Spleen (tissue), 11 donors: Measurements from ENCODE around the gene PRKCSH. TPM values are rescaled to one million over a fixed set of nuclear protein-coding genes. Genes with fewer than 3 reads are reported as not detected.

Experiments used
- DNase-seq: peaks from one replicate; pipeline ENCODE4 v3.0.0-alpha.2; 2020
- H3K27ac ChIP-seq, 8 donors: fragments of 200-600 bp; sonication (generic) in 7 of 8; 1 replicate in 4 of 8; 2 replicates in 4 of 8; pipeline versions ENCODE4 v1.5.0 to v1.8.0; 2016 to 2021; ENCODE audit warnings: inconsistent platforms in 4 of 8, mild to moderate bottlenecking in 4 of 8, moderate library complexity in 1 of 8
- H3K27me3 ChIP-seq, 7 donors: fragments of 200-600 bp; sonication (generic) in 6 of 7; replicated peaks in 1 of 7; 1 replicate in 4 of 7; 2 replicates in 3 of 7; pipeline versions ENCODE4 v1.5.0 to v1.8.0; 2016 to 2021; ENCODE audit warnings: inconsistent platforms in 3 of 7, mild to moderate bottlenecking in 1 of 7
- H3K36me3 ChIP-seq, 6 donors: fragments of 200-600 bp; sonication (generic) in 5 of 6; 1 replicate in 4 of 6; 2 replicates in 2 of 6; pipeline versions ENCODE4 v1.5.0 to v1.8.0; 2016 to 2021; ENCODE audit warnings: inconsistent platforms in 2 of 6
- H3K4me1 ChIP-seq, 6 donors: fragments of 200-600 bp; sonication (generic) in 5 of 6; 1 replicate in 3 of 6; 2 replicates in 3 of 6; pipeline versions ENCODE4 v1.5.0 to v1.8.0; 2016 to 2021; ENCODE audit warnings: inconsistent platforms in 3 of 6
- H3K4me3 ChIP-seq, 8 donors: fragments of 200-600 bp; sonication (generic) in 7 of 8; 1 replicate in 4 of 8; 2 replicates in 4 of 8; pipeline versions ENCODE4 v1.5.0 to v1.8.0; 2016 to 2021; ENCODE audit warnings: inconsistent platforms in 4 of 8, mild to moderate bottlenecking in 4 of 8, moderate library complexity in 2 of 8
- H3K9me3 ChIP-seq, 8 donors: fragments of 200-600 bp; sonication (generic) in 7 of 8; 1 replicate in 4 of 8; 2 replicates in 4 of 8; pipeline versions ENCODE4 v1.5.0 to v1.8.0; 2016 to 2021; ENCODE audit warnings: inconsistent platforms in 4 of 8
- CTCF ChIP-seq, 11 experiments: fragments of 200-600 bp in 7 of 11; fragments of 450-650 bp in 4 of 11; sonication (generic) in 4 of 11; IDR thresholded peaks in 8 of 11; conservative IDR thresholded peaks in 3 of 11; 1 replicate in 7 of 11; 2 replicates in 4 of 11; pipeline versions ENCODE4 v1.4.0 to v1.8.0; 2016 to 2021; ENCODE audit warnings: antibody characterized with exemption in 11 of 11, inconsistent platforms in 4 of 11, mild to moderate bottlenecking in 1 of 11
- POLR2A ChIP-seq, 3 donors: fragments of 450-650 bp; IDR thresholded peaks; one replicate each; pipeline ENCODE4 v1.5.1; 2017; ENCODE audit warnings: antibody characterized with exemption in 3 of 3, mild to moderate bottlenecking in 1 of 3
- POLR2AphosphoS5 ChIP-seq, 3 donors: sonication (generic); formaldehyde crosslinking; IDR thresholded peaks; one replicate each; pipeline ENCODE4 v1.5.1; 2017; ENCODE audit warnings: antibody characterized with exemption in 3 of 3
- WGBS, 5 donors: extraction: QIAGEN DNeasy Blood & Tissue Kit in 3 of 5; methylation state at CpG; one replicate each; pipeline versions ENCODE4 v1.1.5 to v1.1.7; 2013 to 2018; 5-methylcytosine and 5-hydroxymethylcytosine counted together
- intact Hi-C: fragments of 100-400 bp; cut with DNase I; formaldehyde crosslinking; loops from one replicate; pipeline ENCODE4 v1.15.0; 2023; ENCODE audit warnings: low total_unique reads
- polyA plus RNA-seq, 3 donors: library from polyadenylated mRNA; stranded (reverse); fragments of 200-250 nt; gene quantifications; one replicate each; pipeline ENCODE4 v1.2.1, GENCODE V29; 2013
- total RNA-seq, 7 donors: library from RNA; depleted of rRNA in 3 of 7; stranded (reverse); fragments of >200 nt in 3 of 7; fragmentation: NEBNext Ultra II Directional in 4 of 7; extraction: Animal tissue kit (Norgen Biotek cat#: 25700) in 4 of 7; gene quantifications; one replicate each; pipeline versions ENCODE4 v1.1.0 to v1.2.1, GENCODE V29; 2016 to 2021
- donor health status: healthy with polysubstance abuse.
- donor health status: DM: no; HTN: no; CAD: no; lungs with moderate emphysema.
- donor health status: DM: no; HTN: no; CAD: no.
- donor health status: Bipolar disorder and iron deficiency.
- donor health status: healthy.
- donor health status: DM: no; HTN: no; CAD: no.
- donor health status: DM: yes; HTN: yes; CAD: no.

The PRKCSH gene
- total and polyA plus RNA-seq, 10 donors: 80.3 to 258 (median 145) TPM

GRCh38 chr19:11418094-11418548 is 17.3 kb upstream of the PRKCSH start:
- Histone ChIP-seq H3K27me3 (peaks cover 0 to 67% (median 48%) of the 10 kb centered on the region in 7 donors), H3K4me1 (peaks cover 28 to 54% (median 49%) of the 10 kb centered on the region in 6 donors), H3K4me3 (peak overlapping the region in 7 of 8 donors; percentile 19 to 71 (median 41)), H3K9me3 (no peaks in the 10 kb centered on the region), H3K36me3 (no peaks in the 10 kb centered on the region), H3K27ac (peak overlapping the region in 3 of 8 donors; percentile 71 to 86 (median 84))
- DNase-seq: no peak
- 4 to 13% (median 9%) methylated on average over 12 to 16 of the region's 16 CpGs for WGBS, 5 donors
- no peak for TF ChIP-seq POLR2A (IDR thresholded peaks at IDR 0.05)
- no peak for TF ChIP-seq CTCF (IDR thresholded peaks at IDR 0.05 in 8 of 11, conservative IDR thresholded peaks at IDR 0.05 in 3 of 11)
- TF ChIP-seq POLR2AphosphoS5 (IDR thresholded peaks at IDR 0.05): no peak
- intact Hi-C loops: no loop called here

GRCh38 chr19:11418549-11419506 is 16.6 kb upstream of the PRKCSH start, which contains the start of gene RGL3:
Gene RGL3, minus strand, starts transcription at chr19:11419314. Its CDS starts 36 bp downstream, at chr19:11419278.
- peak within 1 kb of the TSS in 7 of 8 donors; percentile 14 to 86 (median 73) for H3K27ac ChIP-seq
- peak; percentile 82 for DNase-seq
- no peaks in the 10 kb centered on the region for H3K9me3 ChIP-seq
- peak within 1 kb of the TSS; percentile 19 to 71 (median 40) for H3K4me3 ChIP-seq
- TF ChIP-seq CTCF (IDR thresholded peaks at IDR 0.05 in 8 of 11, conservative IDR thresholded peaks at IDR 0.05 in 3 of 11) (no peak), POLR2AphosphoS5 (IDR thresholded peaks at IDR 0.05) (peak; percentile 37 to 78 (median 53)), POLR2A (IDR thresholded peaks at IDR 0.05) (peak in 1 of 3 donors; percentile 29)
- H3K36me3 ChIP-seq: no peaks in the 10 kb centered on the region
- H3K27me3 ChIP-seq: peaks cover 0 to 74% (median 55%) of the 10 kb centered on the region in 7 donors
- intact Hi-C loops: no loop called here
- peaks cover 28 to 61% (median 56%) of the 10 kb centered on the region in 6 donors for H3K4me1 ChIP-seq
- 4 to 6% (median 4%) methylated on average over 24 to 72 of the region's 72 CpGs for WGBS, 5 donors

GRCh38 chr19:11420429-11421370 is 14.7 kb upstream of the PRKCSH start:
- H3K27ac ChIP-seq: peak overlapping the region in 7 of 8 donors; percentile 29 to 86 (median 73)
- WGBS, 5 donors: 3 to 4% (median 4%) methylated on average over 32 to 46 of the region's 46 CpGs
- DNase-seq: peak; percentile 81
- intact Hi-C loops: no loop called here
- TF ChIP-seq POLR2AphosphoS5 (IDR thresholded peaks at IDR 0.05) (peak; percentile 44 to 61 (median 57)), POLR2A (IDR thresholded peaks at IDR 0.05) (no peak), CTCF (IDR thresholded peaks at IDR 0.05 in 8 of 11, conservative IDR thresholded peaks at IDR 0.05 in 3 of 11) (no peak)
- peak overlapping the region; percentile 6 to 69 (median 34) for H3K4me3 ChIP-seq
- H3K27me3 ChIP-seq: peaks cover 0 to 79% (median 59%) of the 10 kb centered on the region in 7 donors
- no peaks in the 10 kb centered on the region for H3K9me3 ChIP-seq
- H3K4me1 ChIP-seq: peaks cover 28 to 65% (median 57%) of the 10 kb centered on the region in 6 donors
- no peaks in the 10 kb centered on the region for H3K36me3 ChIP-seq
